ENCODE data around the gene CALCOCO1. TPM values are rescaled to one million over a fixed set of nuclear protein-coding genes. Genes with fewer than 3 reads are reported as not detected.

CALCOCO1 gene
- polyA plus RNA-seq, 1 experiment = 124 TPM

DNA sequence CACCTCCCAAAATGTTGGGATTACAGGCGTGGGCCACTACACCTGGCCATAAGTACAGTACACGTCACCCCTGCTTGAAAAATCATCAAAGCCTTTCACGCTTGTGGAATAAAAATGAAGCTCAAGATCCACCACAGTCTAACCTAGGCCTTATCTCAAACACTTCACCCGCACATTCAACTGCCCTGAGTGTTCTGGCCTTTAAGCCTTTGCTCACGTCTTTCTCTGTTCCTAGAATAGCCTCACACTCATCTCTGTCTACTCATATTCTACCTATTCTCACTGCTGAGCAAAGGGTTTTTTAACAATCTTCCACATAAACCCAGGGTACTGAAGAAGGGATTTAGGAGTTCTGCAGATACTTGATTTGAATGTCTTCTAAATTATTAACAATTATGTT lies 9.9 kb downstream of the CALCOCO1 start:
- TF ChIP-seq, protein P1, sequence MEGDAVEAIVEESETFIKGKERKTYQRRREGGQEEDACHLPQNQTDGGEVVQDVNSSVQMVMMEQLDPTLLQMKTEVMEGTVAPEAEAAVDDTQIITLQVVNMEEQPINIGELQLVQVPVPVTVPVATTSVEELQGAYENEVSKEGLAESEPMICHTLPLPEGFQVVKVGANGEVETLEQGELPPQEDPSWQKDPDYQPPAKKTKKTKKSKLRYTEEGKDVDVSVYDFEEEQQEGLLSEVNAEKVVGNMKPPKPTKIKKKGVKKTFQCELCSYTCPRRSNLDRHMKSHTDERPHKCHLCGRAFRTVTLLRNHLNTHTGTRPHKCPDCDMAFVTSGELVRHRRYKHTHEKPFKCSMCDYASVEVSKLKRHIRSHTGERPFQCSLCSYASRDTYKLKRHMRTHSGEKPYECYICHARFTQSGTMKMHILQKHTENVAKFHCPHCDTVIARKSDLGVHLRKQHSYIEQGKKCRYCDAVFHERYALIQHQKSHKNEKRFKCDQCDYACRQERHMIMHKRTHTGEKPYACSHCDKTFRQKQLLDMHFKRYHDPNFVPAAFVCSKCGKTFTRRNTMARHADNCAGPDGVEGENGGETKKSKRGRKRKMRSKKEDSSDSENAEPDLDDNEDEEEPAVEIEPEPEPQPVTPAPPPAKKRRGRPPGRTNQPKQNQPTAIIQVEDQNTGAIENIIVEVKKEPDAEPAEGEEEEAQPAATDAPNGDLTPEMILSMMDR (IDR thresholded peaks at IDR 0.05; ENCODE audit: low read depth, low read length) = no peak
- Histone ChIP-seq H3K27me3 (ENCODE audit: control insufficient read depth, insufficient read depth, low read length) (no peaks in the 10 kb centered on the region), H3K9me3 (ENCODE audit: control insufficient read depth, insufficient read depth, low read length) (no peaks in the 10 kb centered on the region), H3K4me3 (ENCODE audit: low read depth, low read length) (no peak overlapping the region), H3K27ac (ENCODE audit: low read depth, low read length) (no peak overlapping the region)
- no peak for DNase-seq (ENCODE audit: low read depth, low spot score)
- ChIA-PET CTCF (interaction anchor here (1.2 to 2.6 kb wide), 3 partner anchors 15 to 29 kb away, joined by 7 to 20 read pairs (median 9); no protein-coding TSS in a partner anchor), POLR2A (no interaction called here)

DNA sequence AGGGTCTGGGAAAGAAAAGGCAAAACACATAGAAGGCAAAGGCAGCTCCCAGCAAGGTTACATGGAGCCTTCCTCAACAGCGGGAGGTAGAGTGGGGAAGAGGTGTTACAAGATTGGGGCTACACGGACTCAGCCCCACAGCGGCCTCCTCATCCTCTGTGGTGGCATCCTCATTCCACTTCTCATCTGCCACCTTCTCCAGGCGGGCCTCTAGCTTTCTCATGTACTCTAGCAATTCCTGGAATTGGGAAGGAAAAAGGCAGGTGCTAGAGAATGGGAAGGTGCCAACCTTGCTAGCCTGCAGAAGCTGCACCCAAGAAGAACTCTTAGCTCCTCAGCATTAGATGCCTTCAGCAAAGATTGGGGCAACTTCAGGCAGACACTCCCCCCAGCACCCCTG lies 13.2 kb downstream of the CALCOCO1 start:
- POLR2A ChIA-PET = no interaction called here
- no peaks in the 10 kb centered on the region for H3K9me3 ChIP-seq (ENCODE audit: control insufficient read depth, insufficient read depth, low read length)
- no peak for DNase-seq (ENCODE audit: low read depth, low spot score)
- CTCF ChIA-PET = interaction anchor here (0.5 to 2.0 kb wide), 7 partner anchors 12 to 500 kb away, joined by 3 to 7 read pairs (median 4); no protein-coding TSS in a partner anchor
- H3K27me3 ChIP-seq (ENCODE audit: control insufficient read depth, insufficient read depth, low read length) = peaks cover 6% of the 10 kb centered on the region
- TF ChIP-seq, protein P1 (IDR thresholded peaks at IDR 0.05; ENCODE audit: low read depth, low read length) = no peak
- H3K4me3 ChIP-seq (ENCODE audit: low read depth, low read length) = no peak overlapping the region
- no peak overlapping the region for H3K27ac ChIP-seq (ENCODE audit: low read depth, low read length)

DNA sequence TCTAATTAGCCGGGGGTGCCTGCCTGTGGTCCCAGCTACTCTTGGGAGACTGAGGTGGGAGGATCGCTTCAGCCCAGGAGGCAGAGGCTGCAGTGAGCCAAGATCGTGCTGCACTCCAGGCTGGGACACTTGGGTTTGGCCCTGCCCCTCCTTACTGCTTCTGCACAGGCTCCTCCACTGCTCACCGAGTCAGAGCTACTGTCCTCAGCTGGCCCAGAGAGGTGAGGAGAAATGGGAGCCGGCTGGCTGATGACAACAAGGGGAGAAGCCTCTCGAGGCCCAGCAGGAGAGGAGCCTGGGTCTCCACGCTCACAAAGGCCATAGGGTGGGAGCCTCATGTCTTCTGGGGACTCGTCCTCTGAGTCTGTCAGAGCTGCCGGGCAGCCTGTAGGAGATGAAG lies 13.7 kb downstream of the CALCOCO1 start:
- TF ChIP-seq, protein P1 (IDR thresholded peaks at IDR 0.05; ENCODE audit: low read depth, low read length) = no peak
- H3K4me3 ChIP-seq (ENCODE audit: low read depth, low read length) = no peak overlapping the region
- CTCF ChIA-PET = interaction anchor here (0.5 to 2.0 kb wide), 5 partner anchors 11 to 486 kb away, joined by 3 to 7 read pairs (median 4); no protein-coding TSS in a partner anchor
- H3K9me3 ChIP-seq (ENCODE audit: control insufficient read depth, insufficient read depth, low read length) = no peaks in the 10 kb centered on the region
- no peak for DNase-seq (ENCODE audit: low read depth, low spot score)
- peaks cover 6% of the 10 kb centered on the region for H3K27me3 ChIP-seq (ENCODE audit: control insufficient read depth, insufficient read depth, low read length)
- no peak overlapping the region for H3K27ac ChIP-seq (ENCODE audit: low read depth, low read length)
- POLR2A ChIA-PET = no interaction called here

DNA sequence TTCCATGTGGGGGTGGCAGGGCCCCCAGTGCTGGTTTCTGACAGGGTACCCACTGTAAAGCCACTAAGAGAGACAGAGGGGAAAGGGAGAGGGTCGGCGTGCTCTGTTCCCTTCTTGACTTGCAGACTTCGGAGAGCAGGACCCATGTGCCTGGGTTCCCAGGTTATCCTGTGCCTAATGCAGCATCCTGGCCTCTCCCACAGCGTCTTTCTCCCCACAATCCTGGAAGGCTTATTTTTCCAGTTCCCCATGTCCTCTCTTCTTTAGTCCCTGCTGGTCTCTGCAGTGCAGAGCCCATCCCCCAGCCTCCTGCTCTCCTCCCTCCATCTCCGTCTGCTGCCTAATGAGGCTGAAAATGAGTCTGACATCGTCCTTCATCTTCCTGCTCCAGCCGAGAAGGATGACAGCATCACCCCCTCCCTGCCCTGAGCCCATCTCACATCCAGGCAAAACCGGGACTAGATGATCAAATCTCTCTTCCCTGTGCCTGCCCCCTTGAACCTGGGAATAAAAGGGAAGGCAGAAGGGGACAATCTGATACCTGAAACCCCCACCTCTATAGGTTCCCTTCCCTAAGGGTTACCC lies 15.1 kb downstream of the CALCOCO1 start:
- DNase-seq (ENCODE audit: low read depth, low spot score) = no peak
- ChIA-PET POLR2A (no interaction called here), CTCF (no interaction called here)
- no peak overlapping the region for H3K27ac ChIP-seq (ENCODE audit: low read depth, low read length)
- peaks cover 11% of the 10 kb centered on the region for H3K27me3 ChIP-seq (ENCODE audit: control insufficient read depth, insufficient read depth, low read length)
- no peaks in the 10 kb centered on the region for H3K9me3 ChIP-seq (ENCODE audit: control insufficient read depth, insufficient read depth, low read length)
- H3K4me3 ChIP-seq (ENCODE audit: low read depth, low read length) = no peak overlapping the region
- TF ChIP-seq, protein P1 (IDR thresholded peaks at IDR 0.05; ENCODE audit: low read depth, low read length) = no peak

DNA sequence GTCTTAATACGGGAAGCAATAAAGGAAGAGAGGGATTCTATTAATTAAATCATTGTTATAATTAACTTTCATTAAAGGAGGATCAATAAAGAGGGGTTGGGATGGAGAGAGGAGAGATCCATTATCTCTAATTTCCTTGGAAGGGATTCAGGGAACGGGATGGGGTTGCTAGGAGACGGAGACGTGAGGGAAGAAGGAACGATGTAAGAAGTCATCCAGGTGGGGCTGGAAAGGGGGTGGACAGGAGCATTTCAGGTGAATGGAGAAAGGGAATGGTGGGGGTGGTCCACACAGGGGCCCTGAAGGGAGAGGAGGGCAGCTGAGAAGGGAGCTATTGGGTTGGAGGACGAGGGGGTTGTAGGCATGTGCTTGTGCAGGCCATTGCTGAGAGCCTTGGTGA lies 17.2 kb downstream of the CALCOCO1 start:
- Histone ChIP-seq H3K9me3 (ENCODE audit: control insufficient read depth, insufficient read depth, low read length) (no peaks in the 10 kb centered on the region), H3K4me3 (ENCODE audit: low read depth, low read length) (no peak overlapping the region), H3K27me3 (ENCODE audit: control insufficient read depth, insufficient read depth, low read length) (peaks cover 20% of the 10 kb centered on the region), H3K27ac (ENCODE audit: low read depth, low read length) (no peak overlapping the region)
- POLR2A ChIA-PET = no interaction called here
- TF ChIP-seq, protein P1 (IDR thresholded peaks at IDR 0.05; ENCODE audit: low read depth, low read length) = no peak
- CTCF ChIA-PET = interaction anchor here (0.9 to 10.0 kb wide), 3 partner anchors 8 to 33 kb away, joined by 3 to 518 read pairs (median 7); no protein-coding TSS in a partner anchor
- no peak for DNase-seq (ENCODE audit: low read depth, low spot score)
